Measurements from ENCODE around the gene CD69. TPM values are rescaled to one million over a fixed set of nuclear protein-coding genes. Genes with fewer than 3 reads are reported as not detected.

The CD69 gene
- total and polyA plus RNA-seq, 2 donors (not counting 3 experiments of a cell fraction or from before 2014, with no cell fraction given), result 0.49 to 4.4 TPM

DNA sequence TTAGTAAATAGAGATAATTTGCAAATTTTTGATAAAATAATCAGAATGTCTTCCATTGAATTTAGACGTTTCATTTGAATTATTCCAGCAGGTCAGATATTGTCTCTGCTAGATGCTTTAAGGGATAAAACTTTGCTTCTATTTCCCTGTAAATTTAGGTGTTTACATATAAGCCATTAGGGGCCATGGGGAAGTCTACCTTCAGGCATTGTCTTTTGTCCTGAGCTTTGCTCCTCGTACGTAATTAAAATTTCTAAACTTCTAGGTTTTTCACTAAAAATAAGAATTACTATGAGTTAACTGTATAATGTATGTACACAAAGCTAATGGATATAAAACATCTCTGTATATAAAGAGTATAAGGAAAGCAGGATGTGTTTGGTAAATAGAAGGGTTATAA is 24.1 kb upstream of the CD69 start:
- H3K4me2 ChIP-seq (ENCODE audit: insufficient read depth, low read length), result no peak overlapping the region
- DNase-seq (ENCODE audit: low read depth, low spot score) (no peak), FAIRE-seq (no peak)
- no peaks in the 10 kb centered on the region for H3K9me3 ChIP-seq (replicated peaks; ENCODE audit: control insufficient read depth, insufficient read depth, low read length)
- H2AFZ ChIP-seq (ENCODE audit: low read depth, low read length), result no peak overlapping the region
- no peaks in the 10 kb centered on the region for H4K20me1 ChIP-seq (replicated peaks; ENCODE audit: control insufficient read depth, extremely low read depth, insufficient read depth, low read length)
- dilution Hi-C loops (cut with MboI; ENCODE audit: extremely low pct_ligation_motif_present, low sequenced_read_pairs) (no loop called here), intact Hi-C loops (cut with micrococcal nuclease) (no loop called here)
- H3K9me1 ChIP-seq (replicated peaks; ENCODE audit: control insufficient read depth, extremely low read depth, insufficient read depth, low read length), result no peaks in the 10 kb centered on the region
- H3K36me3 ChIP-seq (ENCODE audit: control insufficient read depth in 2 of 2, extremely low read depth in 1 of 2, insufficient read depth in 2 of 2, low read length in 2 of 2), result no peaks in the 10 kb centered on the region
- TF ChIP-seq, protein P1, sequence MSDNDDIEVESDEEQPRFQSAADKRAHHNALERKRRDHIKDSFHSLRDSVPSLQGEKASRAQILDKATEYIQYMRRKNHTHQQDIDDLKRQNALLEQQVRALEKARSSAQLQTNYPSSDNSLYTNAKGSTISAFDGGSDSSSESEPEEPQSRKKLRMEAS (IDR thresholded peaks at IDR 0.05; ENCODE audit: insufficient read depth, insufficient read length), result no peak
- BruUV-seq (replicated peaks), result no TSS peak
- ChIA-PET POLR2A (no interaction called here), CTCF (interaction anchor here (0.8 to 1.7 kb wide), 2 partner anchors 13 to 34 kb away, joined by 3 to 8 read pairs; no protein-coding TSS in a partner anchor)
- no peaks in the 10 kb centered on the region for H3K27me3 ChIP-seq (ENCODE audit: control insufficient read depth in 2 of 2, insufficient read depth in 2 of 2, low read length in 2 of 2)
- no peak overlapping the region for H3K9ac ChIP-seq (replicated peaks; ENCODE audit: extremely low read depth, insufficient read depth, low read length)
- H3K27ac ChIP-seq (ENCODE audit: insufficient read depth, low read depth, low read length), result no peak overlapping the region
- no peaks in the 10 kb centered on the region for H3K79me2 ChIP-seq (ENCODE audit: control insufficient read depth, insufficient read depth, low read length)
- H3K4me1 ChIP-seq (ENCODE audit: control insufficient read depth, extremely low read depth, insufficient read depth, low read length), result no peaks in the 10 kb centered on the region
- no peak overlapping the region for H3K4me3 ChIP-seq (replicated peaks in 1 of 3; ENCODE audit: insufficient read depth in 1 of 3, low read depth in 1 of 3, low read length in 3 of 3)

DNA sequence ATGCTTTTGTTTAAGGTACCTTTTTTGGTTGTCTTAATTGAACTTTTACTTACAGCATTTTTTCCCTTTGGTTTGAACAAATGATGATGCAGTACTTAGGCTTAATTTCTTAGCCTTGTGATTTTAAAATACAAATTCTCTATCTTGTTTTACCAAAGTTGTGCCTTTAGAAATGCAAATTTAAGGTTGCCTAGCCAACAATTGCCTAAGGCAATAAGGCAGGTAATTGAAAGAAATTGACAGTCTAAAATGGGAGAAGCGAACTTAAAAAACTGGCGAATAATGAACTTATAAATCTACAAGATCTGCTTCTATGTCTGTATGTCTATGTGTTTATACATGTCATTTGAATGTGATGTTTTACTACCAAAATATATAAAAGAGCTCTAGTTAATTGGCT is 23.6 kb upstream of the CD69 start:
- Histone ChIP-seq H3K9me3 (replicated peaks; ENCODE audit: control insufficient read depth, insufficient read depth, low read length) (no peaks in the 10 kb centered on the region), H3K27me3 (ENCODE audit: control insufficient read depth in 2 of 2, insufficient read depth in 2 of 2, low read length in 2 of 2) (no peaks in the 10 kb centered on the region), H4K20me1 (replicated peaks; ENCODE audit: control insufficient read depth, extremely low read depth, insufficient read depth, low read length) (no peaks in the 10 kb centered on the region), H3K27ac (ENCODE audit: insufficient read depth, low read depth, low read length) (no peak overlapping the region), H3K36me3 (ENCODE audit: control insufficient read depth in 2 of 2, extremely low read depth in 1 of 2, insufficient read depth in 2 of 2, low read length in 2 of 2) (no peaks in the 10 kb centered on the region), H3K9me1 (replicated peaks; ENCODE audit: control insufficient read depth, extremely low read depth, insufficient read depth, low read length) (no peaks in the 10 kb centered on the region), H3K79me2 (ENCODE audit: control insufficient read depth, insufficient read depth, low read length) (no peaks in the 10 kb centered on the region), H3K9ac (replicated peaks; ENCODE audit: extremely low read depth, insufficient read depth, low read length) (no peak overlapping the region), H3K4me3 (replicated peaks in 1 of 3; ENCODE audit: insufficient read depth in 1 of 3, low read depth in 1 of 3, low read length in 3 of 3) (no peak overlapping the region), H2AFZ (ENCODE audit: low read depth, low read length) (no peak overlapping the region), H3K4me1 (ENCODE audit: control insufficient read depth, extremely low read depth, insufficient read depth, low read length) (no peaks in the 10 kb centered on the region), H3K4me2 (ENCODE audit: insufficient read depth, low read length) (no peak overlapping the region)
- FAIRE-seq (no peak), DNase-seq (ENCODE audit: low read depth, low spot score) (no peak)
- intact Hi-C loops (cut with micrococcal nuclease) (no loop called here), dilution Hi-C loops (cut with MboI; ENCODE audit: extremely low pct_ligation_motif_present, low sequenced_read_pairs) (no loop called here)
- no TSS peak for BruUV-seq (replicated peaks)
- POLR2A ChIA-PET, result no interaction called here
- CTCF ChIA-PET, result interaction anchor here (1.7 kb wide), 1 partner anchor 14 kb away, joined by 8 read pairs; no protein-coding TSS in a partner anchor
- TF ChIP-seq, protein P1 (IDR thresholded peaks at IDR 0.05; ENCODE audit: insufficient read depth, insufficient read length), result no peak
- TF ChIP-seq MYC (IDR thresholded peaks at IDR 0.05; ENCODE audit: low read depth, low read length) (no peak), GATA2 (IDR thresholded peaks at IDR 0.05; ENCODE audit: insufficient read depth, insufficient read length, low read depth, low read length) (no peak), POLR2A (IDR thresholded peaks at IDR 0.05; ENCODE audit: low read depth, low read length) (no peak), FOS (IDR thresholded peaks at IDR 0.05; ENCODE audit: borderline replicate concordance, insufficient read depth, low read length) (no peak), EZH2 (IDR thresholded peaks at IDR 0.05; ENCODE audit: borderline replicate concordance, low read depth, low read length, severe bottlenecking) (no peak), CTCF (IDR thresholded peaks at IDR 0.05; ENCODE audit: extremely low read depth in 1 of 2, insufficient read depth in 1 of 2, low read depth in 1 of 2, low read length in 2 of 2) (no peak), JUN (IDR thresholded peaks at IDR 0.05; ENCODE audit: borderline replicate concordance, insufficient read depth, insufficient read length, low read depth) (no peak), POLR2AphosphoS5 (IDR thresholded peaks at IDR 0.05; ENCODE audit: insufficient read depth, low read depth, low read length) (no peak)

Data from endothelial cell of umbilical vein (primary cell).